T-helper 2 cell treated with Interferon-gamma antibody and Interleukin-4, amounts not matched to agents 100 ng/mL and 5 ng/mL, for 36 hours (primary cell): ENCODE data around the gene KLHL1. TPM values are rescaled to one million over a fixed set of nuclear protein-coding genes. Genes with fewer than 3 reads are reported as not detected.
"Not testable (repeated sequence)": the region's sequence is repeated elsewhere in the genome, so short reads cannot be mapped to it uniquely, and the experiment has no call there.

Source experiments
- intact Hi-C: fragments of 100-400 bp; cut with micrococcal nuclease; formaldehyde crosslinking; loops from one replicate; pipeline ENCODE4 v1.15.1; 2023
- total RNA-seq: library from RNA; stranded (reverse); gene quantifications from 2 replicates; pipeline ENCODE4 v1.2.3, GENCODE V29; 2022

Gene KLHL1
- not detected in 2 replicates for total RNA-seq

- intact Hi-C loops: no loop called here
Observed at GRCh38 chr13:70108356-70109105, at the start of gene KLHL1. KLHL1 (minus strand) TSS chr13:70108452; CDS start chr13:70107699, 753 bp downstream.

- intact Hi-C loops: not testable (repeated sequence)
Observed at GRCh38 chr13:70142658-70143057, 34.4 kb upstream of the KLHL1 start.

GRCh38 chr13:70128098-70128497 is 19.8 kb upstream of the KLHL1 start:
- intact Hi-C loops: no loop called here

GRCh38 chr13:70125693-70126092 is 17.4 kb upstream of the KLHL1 start:
- intact Hi-C loops: no loop called here

GRCh38 chr13:70117338-70117905 is 9.2 kb upstream of the KLHL1 start:
- intact Hi-C loops: no loop called here

- intact Hi-C loops: no loop called here
Observed at GRCh38 chr13:70107498-70108281, 562 bp downstream of the KLHL1 start, which contains the start of gene ATXN8OS. ATXN8OS (plus strand) TSS chr13:70107826.

GRCh38 chr13:70107125-70107497 is 1.1 kb downstream of the KLHL1 start:
- intact Hi-C loops: no loop called here

- intact Hi-C loops: no loop called here
Observed at GRCh38 chr13:70104481-70104880, 3.8 kb downstream of the KLHL1 start.

- intact Hi-C loops: loop anchor here (2.0 kb wide), 1 partner anchor 470 kb away; no protein-coding TSS in a partner anchor
Observed at GRCh38 chr13:70098669-70099068, 9.6 kb downstream of the KLHL1 start.

GRCh38 chr13:70090036-70090723 is 18.1 kb downstream of the KLHL1 start:
- intact Hi-C loops: no loop called here

- intact Hi-C loops: no loop called here
Observed at GRCh38 chr13:70088926-70089325, 19.3 kb downstream of the KLHL1 start.

GRCh38 chr13:70087247-70087646 is 21.0 kb downstream of the KLHL1 start:
- intact Hi-C loops: no loop called here

- intact Hi-C loops: no loop called here
Observed at GRCh38 chr13:70080012-70080411, 28.2 kb downstream of the KLHL1 start.

- intact Hi-C loops: no loop called here
Observed at GRCh38 chr13:70054572-70054971, 53.7 kb downstream of the KLHL1 start.

- intact Hi-C loops: no loop called here
Observed at GRCh38 chr13:70051531-70051930, 56.7 kb downstream of the KLHL1 start.

- intact Hi-C loops: no loop called here
Observed at GRCh38 chr13:70043685-70044084, 64.6 kb downstream of the KLHL1 start.

GRCh38 chr13:70042193-70042592 is 66.1 kb downstream of the KLHL1 start:
- intact Hi-C loops: no loop called here

- intact Hi-C loops: no loop called here
Observed at GRCh38 chr13:70034286-70034685, 74.0 kb downstream of the KLHL1 start.

- intact Hi-C loops: no loop called here
Observed at GRCh38 chr13:70027551-70027950, 80.7 kb downstream of the KLHL1 start.

- intact Hi-C loops: no loop called here
Observed at GRCh38 chr13:70023516-70023915, 84.7 kb downstream of the KLHL1 start.

GRCh38 chr13:70022646-70023045 is 85.6 kb downstream of the KLHL1 start:
- intact Hi-C loops: no loop called here

GRCh38 chr13:70016116-70016515 is 92.1 kb downstream of the KLHL1 start:
- intact Hi-C loops: no loop called here
